ENCODE measurements around the gene TBC1D28.
"Not testable (repeated sequence)": the region's sequence is repeated elsewhere in the genome, so short reads cannot be mapped to it uniquely, and the experiment has no call there.

The TBC1D28 gene

GRCh38 chr17:18635773-18636172, 8.4 kb downstream of the TBC1D28 start:
- H3K27me3 Mint-ChIP-seq, result peaks cover 43% of the 10 kb centered on the region
- H3K36me3 Mint-ChIP-seq, H3K27ac Mint-ChIP-seq, CTCF ChIA-PET, DNase-seq, H3K4me3 Mint-ChIP-seq, H3K4me1 Mint-ChIP-seq, H3K9me3 Mint-ChIP-seq: not testable (repeated sequence)

GRCh38 chr17:18634550-18635263, 9.5 kb downstream of the TBC1D28 start:
- CTCF ChIA-PET, H3K4me3 Mint-ChIP-seq, DNase-seq, H3K36me3 Mint-ChIP-seq, H3K9me3 Mint-ChIP-seq, H3K27ac Mint-ChIP-seq, H3K4me1 Mint-ChIP-seq: not testable (repeated sequence)
- peaks cover 43% of the 10 kb centered on the region for H3K27me3 Mint-ChIP-seq

GRCh38 chr17:18626152-18626870, 17.9 kb downstream of the TBC1D28 start:
- H3K9me3 Mint-ChIP-seq, result no peaks in the 10 kb centered on the region
- peaks cover 16% of the 10 kb centered on the region for H3K4me1 Mint-ChIP-seq
- H3K27me3 Mint-ChIP-seq, result peaks cover 8% of the 10 kb centered on the region
- no peak for DNase-seq
- CTCF ChIA-PET, result interaction anchor here (0.9 to 1.4 kb wide), 6 partner anchors 275 to 398 kb away, joined by 3 to 4 read pairs (median 4); no protein-coding TSS in a partner anchor
- peak overlapping the region; percentile 92 for H3K27ac Mint-ChIP-seq
- peak overlapping the region; percentile 85 for H3K4me3 Mint-ChIP-seq
- H3K36me3 Mint-ChIP-seq, result no peaks in the 10 kb centered on the region

- Mint-ChIP-seq H3K27ac (peak overlapping the region; percentile 92), H3K4me3 (peak overlapping the region; percentile 85), H3K4me1 (peaks cover 16% of the 10 kb centered on the region)
- DNase-seq, result peak; percentile 96
- not testable (repeated sequence) for H3K9me3 Mint-ChIP-seq, H3K27me3 Mint-ChIP-seq, H3K36me3 Mint-ChIP-seq
- CTCF ChIA-PET, result interaction anchor here (0.9 to 1.4 kb wide), 6 partner anchors 276 to 398 kb away, joined by 3 to 4 read pairs (median 4); no protein-coding TSS in a partner anchor
Observed at GRCh38 chr17:18625509-18626104, 18.6 kb downstream of the TBC1D28 start.

- DNase-seq, H3K27me3 Mint-ChIP-seq, H3K36me3 Mint-ChIP-seq, H3K9me3 Mint-ChIP-seq: not testable (repeated sequence)
- CTCF ChIA-PET, result interaction anchor here (1.1 to 1.4 kb wide), 4 partner anchors 277 to 399 kb away, joined by 3 to 4 read pairs (median 4); no protein-coding TSS in a partner anchor
- Mint-ChIP-seq H3K4me1 (peaks cover 16% of the 10 kb centered on the region), H3K27ac (peak overlapping the region; percentile 92), H3K4me3 (peak overlapping the region; percentile 85)
Observed at GRCh38 chr17:18624862-18625501, 19.2 kb downstream of the TBC1D28 start.

GRCh38 chr17:18617613-18618012, 26.6 kb downstream of the TBC1D28 start:
- H3K36me3 Mint-ChIP-seq, CTCF ChIA-PET, H3K27me3 Mint-ChIP-seq, H3K9me3 Mint-ChIP-seq, H3K27ac Mint-ChIP-seq, DNase-seq, H3K4me1 Mint-ChIP-seq, H3K4me3 Mint-ChIP-seq: not testable (repeated sequence)

- CTCF ChIA-PET, H3K4me1 Mint-ChIP-seq, H3K27ac Mint-ChIP-seq, H3K36me3 Mint-ChIP-seq, H3K27me3 Mint-ChIP-seq, H3K9me3 Mint-ChIP-seq, H3K4me3 Mint-ChIP-seq, DNase-seq: not testable (repeated sequence)
Observed at GRCh38 chr17:18613016-18613415, 31.2 kb downstream of the TBC1D28 start.

- H3K27ac Mint-ChIP-seq, H3K27me3 Mint-ChIP-seq, DNase-seq, H3K4me1 Mint-ChIP-seq, H3K9me3 Mint-ChIP-seq, H3K4me3 Mint-ChIP-seq, CTCF ChIA-PET, H3K36me3 Mint-ChIP-seq: not testable (repeated sequence)
Observed at GRCh38 chr17:18593138-18593537, 51.1 kb downstream of the TBC1D28 start.

Measured in activated naive CD4-positive, alpha-beta T cell treated with anti-CD3 and anti-CD28 coated beads, Interleukin-2, amount 10 ng/mL, durations not matched to agents 7 days and 5 days (primary cell).